ENCODE results near the gene SAMD13.

The SAMD13 gene

GRCh38 chr1:84368441-84368840, 66.9 kb downstream of the SAMD13 start:
- Mint-ChIP-seq H3K9me3 (peaks cover 13% of the 10 kb centered on the region), H3K4me1 (peaks cover 5% of the 10 kb centered on the region)
- TF ChIP-seq, protein P1, sequence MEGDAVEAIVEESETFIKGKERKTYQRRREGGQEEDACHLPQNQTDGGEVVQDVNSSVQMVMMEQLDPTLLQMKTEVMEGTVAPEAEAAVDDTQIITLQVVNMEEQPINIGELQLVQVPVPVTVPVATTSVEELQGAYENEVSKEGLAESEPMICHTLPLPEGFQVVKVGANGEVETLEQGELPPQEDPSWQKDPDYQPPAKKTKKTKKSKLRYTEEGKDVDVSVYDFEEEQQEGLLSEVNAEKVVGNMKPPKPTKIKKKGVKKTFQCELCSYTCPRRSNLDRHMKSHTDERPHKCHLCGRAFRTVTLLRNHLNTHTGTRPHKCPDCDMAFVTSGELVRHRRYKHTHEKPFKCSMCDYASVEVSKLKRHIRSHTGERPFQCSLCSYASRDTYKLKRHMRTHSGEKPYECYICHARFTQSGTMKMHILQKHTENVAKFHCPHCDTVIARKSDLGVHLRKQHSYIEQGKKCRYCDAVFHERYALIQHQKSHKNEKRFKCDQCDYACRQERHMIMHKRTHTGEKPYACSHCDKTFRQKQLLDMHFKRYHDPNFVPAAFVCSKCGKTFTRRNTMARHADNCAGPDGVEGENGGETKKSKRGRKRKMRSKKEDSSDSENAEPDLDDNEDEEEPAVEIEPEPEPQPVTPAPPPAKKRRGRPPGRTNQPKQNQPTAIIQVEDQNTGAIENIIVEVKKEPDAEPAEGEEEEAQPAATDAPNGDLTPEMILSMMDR (IDR thresholded peaks at IDR 0.05) = no peak

GRCh38 chr1:84370266-84370665, 68.8 kb downstream of the SAMD13 start:
- Mint-ChIP-seq H3K36me3 (ENCODE audit: low read depth) (peaks cover 4% of the 10 kb centered on the region), H3K4me3 (no peak overlapping the region), H3K4me1 (peaks cover 5% of the 10 kb centered on the region), H3K27ac (no peak overlapping the region), H3K27me3 (ENCODE audit: low read depth, poor library complexity) (peaks cover 5% of the 10 kb centered on the region), H3K9me3 (peaks cover 13% of the 10 kb centered on the region)
- TF ChIP-seq, protein P1 (IDR thresholded peaks at IDR 0.05) = no peak
- no peak for DNase-seq

More at GRCh38 chr1:84368441-84368840, 66.9 kb downstream of the SAMD13 start:
- Mint-ChIP-seq H3K27me3 (ENCODE audit: low read depth, poor library complexity) (peaks cover 5% of the 10 kb centered on the region), H3K4me3 (no peak overlapping the region), H3K27ac (no peak overlapping the region), H3K36me3 (ENCODE audit: low read depth) (peaks cover 4% of the 10 kb centered on the region)
- DNase-seq = no peak

DNA sequence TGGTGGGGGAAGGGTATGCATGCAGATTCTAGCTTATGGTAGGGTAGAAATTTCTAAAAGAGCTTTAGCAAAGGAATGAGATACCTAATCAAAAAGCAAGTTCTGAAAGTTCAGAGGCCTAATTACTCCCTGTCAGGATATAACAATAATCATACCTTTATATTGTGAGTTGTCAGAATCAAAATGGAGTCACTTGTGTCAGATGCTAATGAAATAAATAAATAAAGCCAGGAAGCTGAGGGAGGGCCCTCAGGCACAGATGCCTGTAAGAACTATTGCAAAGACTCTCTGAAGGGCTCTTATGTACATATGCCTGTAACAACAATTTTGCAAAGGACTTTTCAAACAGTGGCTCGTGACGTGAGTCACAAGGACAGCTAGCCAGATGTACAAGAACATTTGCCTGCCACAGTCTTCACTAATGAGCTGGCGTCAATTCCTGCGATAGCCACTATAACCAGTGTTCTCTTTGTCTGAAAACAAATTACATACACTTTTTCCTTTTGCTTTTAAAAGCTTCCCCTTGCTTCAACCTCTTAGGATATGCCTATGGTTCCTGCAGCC, 69.4 kb downstream of the SAMD13 start:
- no peak for DNase-seq
- H3K36me3 Mint-ChIP-seq (ENCODE audit: low read depth) = peaks cover 4% of the 10 kb centered on the region

GRCh38 chr1:84373436-84374141, 72.1 kb downstream of the SAMD13 start:
- Mint-ChIP-seq H3K4me1 (peaks cover 14% of the 10 kb centered on the region), H3K4me3 (no peak overlapping the region), H3K9me3 (peaks cover 9% of the 10 kb centered on the region), H3K27ac (no peak overlapping the region), H3K27me3 (ENCODE audit: low read depth, poor library complexity) (peaks cover 5% of the 10 kb centered on the region), H3K36me3 (ENCODE audit: low read depth) (no peaks in the 10 kb centered on the region)
- TF ChIP-seq, protein P1 (IDR thresholded peaks at IDR 0.05) = no peak
- DNase-seq = no peak

More for the DNA sequence above, 69.4 kb downstream of the SAMD13 start:
- Mint-ChIP-seq H3K4me3 (no peak overlapping the region), H3K9me3 (peaks cover 13% of the 10 kb centered on the region), H3K4me1 (peaks cover 5% of the 10 kb centered on the region), H3K27me3 (ENCODE audit: low read depth, poor library complexity) (peaks cover 5% of the 10 kb centered on the region), H3K27ac (no peak overlapping the region)
- TF ChIP-seq, protein P1 (IDR thresholded peaks at IDR 0.05) = no peak

DNA sequence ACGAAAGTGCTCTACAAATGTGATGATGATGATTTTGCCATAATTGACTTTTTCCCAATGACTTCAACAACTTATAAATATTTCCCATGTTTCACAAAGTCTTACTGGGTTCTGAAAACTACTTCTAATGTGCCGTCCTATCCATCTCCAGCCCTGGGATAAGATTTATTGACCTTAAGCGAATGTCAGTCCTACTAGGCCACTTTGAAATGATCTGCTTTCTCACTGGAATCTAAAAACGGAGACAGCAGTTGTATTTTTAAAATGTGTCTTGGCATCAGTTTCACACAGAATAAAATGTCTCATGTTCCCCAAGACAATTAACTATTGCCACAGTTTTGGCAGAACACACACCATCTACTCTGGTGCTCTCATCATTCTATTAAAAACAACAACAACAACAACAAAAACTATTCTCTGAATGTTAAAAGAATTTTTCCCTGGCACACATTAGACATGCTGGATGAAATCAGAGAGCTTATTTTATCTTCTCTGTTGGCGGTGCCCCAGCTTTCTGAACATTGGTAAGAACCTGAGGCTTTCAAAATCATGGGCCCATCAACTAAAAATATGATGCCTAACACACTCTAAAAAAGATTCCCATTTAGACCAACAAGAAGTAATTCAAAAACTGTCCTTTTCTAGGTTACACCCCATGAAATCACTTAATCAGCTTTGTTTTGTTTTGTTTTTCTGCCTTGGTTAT, 73.6 kb downstream of the SAMD13 start:
- peaks cover 1% of the 10 kb centered on the region for H3K9me3 Mint-ChIP-seq
- peaks cover 14% of the 10 kb centered on the region for H3K4me1 Mint-ChIP-seq
- no peak for DNase-seq
- no peak overlapping the region for H3K4me3 Mint-ChIP-seq
- TF ChIP-seq, protein P1 (IDR thresholded peaks at IDR 0.05) = no peak
- H3K27ac Mint-ChIP-seq = no peak overlapping the region
- H3K36me3 Mint-ChIP-seq (ENCODE audit: low read depth) = no peaks in the 10 kb centered on the region
- H3K27me3 Mint-ChIP-seq (ENCODE audit: low read depth, poor library complexity) = peaks cover 1% of the 10 kb centered on the region

Data from nephron progenitor cell (in vitro differentiated cells).